ENCODE results near the gene SLC15A4. TPM values are rescaled to one million over a fixed set of nuclear protein-coding genes. Genes with fewer than 3 reads are reported as not detected.

Gene SLC15A4
- polyA plus RNA-seq, 1 of the 3 experiments (the other 2 are of a cell fraction), result 14.5 TPM

- Histone ChIP-seq H3K79me2 (ENCODE audit: insufficient read depth) (no peaks in the 10 kb centered on the region), H3K9me2 (no peaks in the 10 kb centered on the region), H3K27ac (ENCODE audit: low read depth in 2 of 2, low read length in 1 of 2) (no peak overlapping the region), H3K36me3 (replicated peaks in 1 of 2; ENCODE audit: control insufficient read depth in 1 of 2, insufficient read depth in 2 of 2, low read length in 1 of 2) (no peaks in the 10 kb centered on the region), H3K9me3 (no peaks in the 10 kb centered on the region), H3F3A (replicated peaks; ENCODE audit: insufficient read depth) (no peaks in the 10 kb centered on the region), H3K4me2 (no peak overlapping the region), H3K4me1 (ENCODE audit: control insufficient read depth in 1 of 2, insufficient read depth in 2 of 2, low read depth in 1 of 2, low read length in 1 of 2) (no peaks in the 10 kb centered on the region), H3K4me3 (ENCODE audit: low read depth in 2 of 2, low read length in 1 of 2) (no peak overlapping the region), H3K27me3 (ENCODE audit: insufficient read depth) (no peaks in the 10 kb centered on the region), H3K9ac (no peak overlapping the region), H2AFZ (ENCODE audit: low read depth) (no peak overlapping the region), H4K20me1 (ENCODE audit: insufficient read depth) (no peaks in the 10 kb centered on the region)
- POLR2A ChIA-PET, result no interaction called here
- CTCF ChIA-PET, result no interaction called here
- no peak for DNase-seq
- TF ChIP-seq YY1 (IDR thresholded peaks at IDR 0.05; ENCODE audit: low read depth), result no peak
- no peak for TF ChIP-seq RFX5 (IDR thresholded peaks at IDR 0.05; ENCODE audit: low read length)
- no peak for TF ChIP-seq FOSL2 (IDR thresholded peaks at IDR 0.05; ENCODE audit: borderline replicate concordance, low read depth)
- TF ChIP-seq FOXM1 (IDR thresholded peaks at IDR 0.05; ENCODE audit: low read depth), result no peak
- TF ChIP-seq CTCF (IDR thresholded peaks at IDR 0.05), result no peak
- no peak for TF ChIP-seq NRF1 (IDR thresholded peaks at IDR 0.05; ENCODE audit: low read depth, low read length)
- no peak for TF ChIP-seq FOXJ3 (CRISPR knock-in tag; IDR thresholded peaks at IDR 0.05)
- no peak for TF ChIP-seq TEAD4 (IDR thresholded peaks at IDR 0.05; ENCODE audit: borderline replicate concordance, insufficient read depth)
- TF ChIP-seq NFIC (IDR thresholded peaks at IDR 0.05; ENCODE audit: borderline replicate concordance), result no peak
- no peak for TF ChIP-seq REST (IDR thresholded peaks at IDR 0.05; ENCODE audit: low read depth, low read length)
- TF ChIP-seq RAD21 (IDR thresholded peaks at IDR 0.05; ENCODE audit: low read length), result no peak
- TF ChIP-seq GATA2 (CRISPR knock-in tag; IDR thresholded peaks at IDR 0.05), result no peak
- TF ChIP-seq POLR2AphosphoS5 (IDR thresholded peaks at IDR 0.05; ENCODE audit: low read depth, low read length), result no peak
- WGBS (ENCODE audit: low lambda C conversion rate), result 16% methylated on average over 4 of the region's 4 CpGs
These were observed 68.2 kb downstream of the SLC15A4 start for GRCh38 chr12:128755566-128755965.

GRCh38 chr12:128754275-128754674, 69.5 kb downstream of the SLC15A4 start:
- CTCF ChIA-PET, result interaction anchor here (1.1 kb wide), 1 partner anchor 38 kb away, joined by 3 read pairs; no protein-coding TSS in a partner anchor
- DNase-seq, result no peak
- 17% methylated on average over 2 of the region's 3 CpGs for WGBS (ENCODE audit: low lambda C conversion rate)
- TF ChIP-seq FOSL2 (IDR thresholded peaks at IDR 0.05; ENCODE audit: borderline replicate concordance, low read depth), result no peak
- no peak for TF ChIP-seq REST (IDR thresholded peaks at IDR 0.05; ENCODE audit: low read depth, low read length)
- no peak for TF ChIP-seq MEF2A (IDR thresholded peaks at IDR 0.05; ENCODE audit: borderline replicate concordance, low read depth)
- TF ChIP-seq RCOR1 (IDR thresholded peaks at IDR 0.05; ENCODE audit: low read length), result no peak
- no peak for TF ChIP-seq TEAD4 (IDR thresholded peaks at IDR 0.05; ENCODE audit: borderline replicate concordance, insufficient read depth)
- TF ChIP-seq GABPA (IDR thresholded peaks at IDR 0.05; ENCODE audit: low read depth), result no peak
- TF ChIP-seq TAF1 (IDR thresholded peaks at IDR 0.05; ENCODE audit: borderline replicate concordance, low read depth, low read length), result no peak
- no peak for TF ChIP-seq NFIC (IDR thresholded peaks at IDR 0.05; ENCODE audit: borderline replicate concordance)
- no peak for TF ChIP-seq FOXM1 (IDR thresholded peaks at IDR 0.05; ENCODE audit: low read depth)
- TF ChIP-seq JUND (IDR thresholded peaks at IDR 0.05), result no peak
- no peak for TF ChIP-seq FOXJ3 (CRISPR knock-in tag; IDR thresholded peaks at IDR 0.05)
- TF ChIP-seq POLR2AphosphoS5 (IDR thresholded peaks at IDR 0.05; ENCODE audit: low read depth, low read length), result no peak
- no peak for TF ChIP-seq GATA2 (CRISPR knock-in tag; IDR thresholded peaks at IDR 0.05)

More at GRCh38 chr12:128754275-128754674, 69.5 kb downstream of the SLC15A4 start:
- H3K79me2 ChIP-seq (ENCODE audit: insufficient read depth), result no peaks in the 10 kb centered on the region
- H4K20me1 ChIP-seq (ENCODE audit: insufficient read depth), result no peaks in the 10 kb centered on the region
- POLR2A ChIA-PET, result no interaction called here
- no peak overlapping the region for H3K9ac ChIP-seq
- H3F3A ChIP-seq (replicated peaks; ENCODE audit: insufficient read depth), result no peaks in the 10 kb centered on the region
- H3K36me3 ChIP-seq (replicated peaks in 1 of 2; ENCODE audit: control insufficient read depth in 1 of 2, insufficient read depth in 2 of 2, low read length in 1 of 2), result no peaks in the 10 kb centered on the region
- no peaks in the 10 kb centered on the region for H3K27me3 ChIP-seq (ENCODE audit: insufficient read depth)
- no peak overlapping the region for H2AFZ ChIP-seq (ENCODE audit: low read depth)
- H3K27ac ChIP-seq (ENCODE audit: low read depth in 2 of 2, low read length in 1 of 2), result no peak overlapping the region
- H3K9me2 ChIP-seq, result no peaks in the 10 kb centered on the region
- H3K4me2 ChIP-seq, result no peak overlapping the region
- no peak overlapping the region for H3K4me3 ChIP-seq (ENCODE audit: low read depth in 2 of 2, low read length in 1 of 2)
- no peaks in the 10 kb centered on the region for H3K9me3 ChIP-seq
- H3K4me1 ChIP-seq (ENCODE audit: control insufficient read depth in 1 of 2, insufficient read depth in 2 of 2, low read depth in 1 of 2, low read length in 1 of 2), result no peaks in the 10 kb centered on the region

All from SK-N-SH (cell line).